Testis (tissue), 3 donors: ENCODE measurements around the gene CTF1. TPM values are rescaled to one million over a fixed set of nuclear protein-coding genes. Genes with fewer than 3 reads are reported as not detected.

Experiments
- DNase-seq: peaks from one replicate; pipeline ENCODE4 v3.0.0-alpha.2; 2019
- H3K27ac ChIP-seq, 2 donors: fragments of 200-600 bp; sonication (generic); one replicate each; pipeline ENCODE4 v1.5.1; 2019
- H3K27me3 ChIP-seq: fragments of 200-600 bp; sonication (generic); one replicate; pipeline ENCODE4 v1.5.1; 2019
- H3K36me3 ChIP-seq: fragments of 200-600 bp; sonication (generic); one replicate; pipeline ENCODE4 v1.5.1; 2017; ENCODE audit warnings: low read depth; ENCODE audit errors: missing control alignments
- H3K4me1 ChIP-seq: fragments of 200-600 bp; sonication (generic); one replicate; pipeline ENCODE4 v1.5.1; 2019
- H3K4me3 ChIP-seq, 2 donors: fragments of 200-600 bp; sonication (generic); one replicate each; pipeline ENCODE4 v1.5.1; 2017 to 2019
- H3K9me3 ChIP-seq: fragments of 200-600 bp; sonication (generic); one replicate; pipeline ENCODE4 v1.5.1; 2017
- POLR2A ChIP-seq: fragments of 450-650 bp; IDR thresholded peaks from one replicate; pipeline ENCODE4 v1.6.1; 2017; ENCODE audit warnings: antibody characterized with exemption, mild to moderate bottlenecking, moderate library complexity
- WGBS, 2 donors: methylation state at CpG; one replicate each; pipeline ENCODE4 v1.1.5; 2018; 5-methylcytosine and 5-hydroxymethylcytosine counted together
- intact Hi-C: fragments of 100-400 bp; cut with DNase I; formaldehyde crosslinking; loops from one replicate; pipeline ENCODE4 v1.15.1; 2023; ENCODE audit warnings: low total_unique reads
- polyA plus RNA-seq: library from polyadenylated mRNA; stranded (reverse); fragments of 350-450 nt; fragmentation: Illumina TruSeq; extraction: RNeasy Lipid Tissue Mini Kit (QIAGEN cat#74804); gene quantifications from one replicate; pipeline ENCODE4 v1.2.3, GENCODE V29; 2014; ENCODE audit warnings: low read depth, low replicate concordance; ENCODE audit not compliant: insufficient read depth
- total RNA-seq, 2 donors: library from RNA; depleted of rRNA; stranded (reverse); fragments of >200 nt; gene quantifications; one replicate each; pipeline ENCODE4 v1.2.3, GENCODE V29; 2016
- TF ChIP-seq, protein P1 (sequence below), 3 experiments: fragments of 450-650 bp in 2 of 3; fragments of 200-600 bp in 1 of 3; sonication (generic) in 1 of 3; IDR thresholded peaks; one replicate each; pipeline ENCODE4 v1.5.1; 2016 to 2019; ENCODE audit warnings: antibody characterized with exemption in 3 of 3, mild to moderate bottlenecking in 2 of 3, moderate library complexity in 1 of 3

The CTF1 gene
- total and polyA plus RNA-seq, 3 donors from 2014 or later, result 5.6 to 9.0 (median 5.9) TPM

DNA sequence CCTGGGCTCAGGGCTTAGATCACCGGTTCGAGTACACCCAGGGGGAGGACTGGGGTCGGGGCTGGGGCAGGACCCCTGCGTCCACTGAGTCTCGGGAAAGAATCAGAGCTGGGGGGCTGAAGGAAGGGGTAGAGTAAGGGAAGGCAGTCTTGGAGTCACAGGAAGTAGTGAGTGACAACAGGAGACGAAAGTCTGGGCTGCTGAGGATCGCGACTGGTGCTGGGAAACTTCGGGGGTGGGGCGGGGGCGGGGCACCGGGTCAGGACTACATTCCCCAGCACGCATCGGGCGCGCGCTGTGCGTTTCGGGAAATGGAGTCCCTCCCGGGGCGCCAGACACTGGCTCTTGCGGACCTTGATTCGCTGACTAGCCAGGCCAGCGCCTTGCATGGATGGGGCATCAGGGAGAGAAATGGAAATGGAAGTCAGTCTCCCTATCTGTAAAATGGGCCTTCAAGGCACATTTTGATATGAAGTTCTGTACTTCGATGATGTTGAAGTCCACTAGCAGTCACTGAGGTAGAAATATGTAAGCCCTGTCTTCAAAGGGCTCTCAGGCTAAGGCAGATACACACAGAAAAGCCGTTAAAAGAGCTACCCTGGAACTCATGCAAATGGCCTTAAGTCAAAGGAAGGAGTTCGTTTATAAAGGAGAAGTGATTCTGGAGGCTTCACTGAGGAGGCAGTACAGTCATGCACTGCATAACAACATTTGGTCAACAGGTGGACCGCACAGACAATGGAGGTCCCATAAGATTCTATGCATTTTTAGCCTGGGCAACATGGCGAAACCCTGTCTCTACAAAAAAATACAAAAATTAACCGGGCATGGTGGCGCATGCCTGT, 697 bp downstream of the CTF1 start:
- no peaks in the 10 kb centered on the region for H3K36me3 ChIP-seq
- 13 to 14% methylated on average over 24 to 31 of the region's 31 CpGs for WGBS, 2 donors
- peaks cover 36% of the 10 kb centered on the region for H3K4me1 ChIP-seq
- peak overlapping the region; percentile 56 to 70 for H3K4me3 ChIP-seq
- TF ChIP-seq POLR2A, result no peak
- TF ChIP-seq, protein P1, sequence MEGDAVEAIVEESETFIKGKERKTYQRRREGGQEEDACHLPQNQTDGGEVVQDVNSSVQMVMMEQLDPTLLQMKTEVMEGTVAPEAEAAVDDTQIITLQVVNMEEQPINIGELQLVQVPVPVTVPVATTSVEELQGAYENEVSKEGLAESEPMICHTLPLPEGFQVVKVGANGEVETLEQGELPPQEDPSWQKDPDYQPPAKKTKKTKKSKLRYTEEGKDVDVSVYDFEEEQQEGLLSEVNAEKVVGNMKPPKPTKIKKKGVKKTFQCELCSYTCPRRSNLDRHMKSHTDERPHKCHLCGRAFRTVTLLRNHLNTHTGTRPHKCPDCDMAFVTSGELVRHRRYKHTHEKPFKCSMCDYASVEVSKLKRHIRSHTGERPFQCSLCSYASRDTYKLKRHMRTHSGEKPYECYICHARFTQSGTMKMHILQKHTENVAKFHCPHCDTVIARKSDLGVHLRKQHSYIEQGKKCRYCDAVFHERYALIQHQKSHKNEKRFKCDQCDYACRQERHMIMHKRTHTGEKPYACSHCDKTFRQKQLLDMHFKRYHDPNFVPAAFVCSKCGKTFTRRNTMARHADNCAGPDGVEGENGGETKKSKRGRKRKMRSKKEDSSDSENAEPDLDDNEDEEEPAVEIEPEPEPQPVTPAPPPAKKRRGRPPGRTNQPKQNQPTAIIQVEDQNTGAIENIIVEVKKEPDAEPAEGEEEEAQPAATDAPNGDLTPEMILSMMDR (IDR thresholded peaks at IDR 0.05), result no peak
- H3K27me3 ChIP-seq, result no peaks in the 10 kb centered on the region
- H3K9me3 ChIP-seq, result no peaks in the 10 kb centered on the region
- H3K27ac ChIP-seq, result peak overlapping the region; percentile 93 to 96
- DNase-seq, result peak; percentile 93
- intact Hi-C loops, result no loop called here

DNA sequence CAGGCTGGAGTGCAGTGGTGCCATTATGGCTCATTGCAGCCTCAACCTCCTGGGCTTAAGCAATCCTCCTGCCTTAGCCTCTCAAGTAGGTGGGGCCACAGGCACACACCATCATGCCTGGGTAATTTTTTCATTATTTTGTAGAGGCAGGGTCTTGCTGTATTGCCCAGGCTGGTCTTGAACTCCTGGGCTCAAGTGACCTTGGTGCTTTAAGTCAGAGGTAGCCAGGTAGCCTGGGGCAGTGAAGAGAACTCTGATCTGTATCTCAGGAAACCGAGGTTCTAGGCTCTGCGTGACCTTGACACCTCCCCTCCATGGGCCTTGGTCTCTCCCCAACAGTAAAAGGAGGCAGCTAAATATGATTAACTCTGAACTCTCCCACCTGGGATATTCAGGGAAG, 3.4 kb downstream of the CTF1 start:
- 73 to 86% methylated on average over 2 of the region's 2 CpGs for WGBS, 2 donors
- intact Hi-C loops, result no loop called here

DNA sequence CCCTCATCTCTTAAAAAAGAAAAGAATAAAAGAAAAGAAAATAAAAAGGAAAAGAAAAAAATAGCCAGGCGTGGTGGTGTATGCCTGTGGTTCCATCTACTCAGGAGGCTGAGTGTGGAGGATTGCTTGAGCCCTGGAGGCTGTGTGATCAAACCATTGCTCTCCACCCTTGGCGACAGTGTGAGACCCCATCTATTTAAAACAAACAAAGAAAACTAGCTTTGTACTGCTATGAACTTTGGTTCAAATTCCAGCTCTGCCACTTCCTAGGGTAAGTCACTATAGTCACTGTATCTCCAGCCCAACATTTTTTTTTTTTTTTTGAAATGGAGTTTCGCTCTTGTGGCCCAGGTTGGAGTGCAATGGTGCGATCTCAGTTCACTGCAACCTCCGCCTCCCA, 4.2 kb downstream of the CTF1 start:
- DNase-seq, result no peak
- no peaks in the 10 kb centered on the region for H3K36me3 ChIP-seq
- TF ChIP-seq, protein P1 (IDR thresholded peaks at IDR 0.05), result no peak
- no peak for TF ChIP-seq POLR2A
- 94% methylated on average over 5 of the region's 5 CpGs for WGBS, 2 donors
- no peaks in the 10 kb centered on the region for H3K9me3 ChIP-seq
- no peaks in the 10 kb centered on the region for H3K27me3 ChIP-seq
- H3K27ac ChIP-seq, result no peak overlapping the region
- intact Hi-C loops, result no loop called here
- peaks cover 28% of the 10 kb centered on the region for H3K4me1 ChIP-seq
- no peak overlapping the region for H3K4me3 ChIP-seq

More for the DNA sequence above, 3.4 kb downstream of the CTF1 start:
- H3K9me3 ChIP-seq, result no peaks in the 10 kb centered on the region
- TF ChIP-seq, protein P1 (IDR thresholded peaks at IDR 0.05), result no peak
- TF ChIP-seq POLR2A, result no peak
- no peaks in the 10 kb centered on the region for H3K36me3 ChIP-seq
- no peak for DNase-seq
- H3K4me3 ChIP-seq, result no peak overlapping the region
- H3K27me3 ChIP-seq, result no peaks in the 10 kb centered on the region
- no peak overlapping the region for H3K27ac ChIP-seq
- H3K4me1 ChIP-seq, result peaks cover 30% of the 10 kb centered on the region

DNA sequence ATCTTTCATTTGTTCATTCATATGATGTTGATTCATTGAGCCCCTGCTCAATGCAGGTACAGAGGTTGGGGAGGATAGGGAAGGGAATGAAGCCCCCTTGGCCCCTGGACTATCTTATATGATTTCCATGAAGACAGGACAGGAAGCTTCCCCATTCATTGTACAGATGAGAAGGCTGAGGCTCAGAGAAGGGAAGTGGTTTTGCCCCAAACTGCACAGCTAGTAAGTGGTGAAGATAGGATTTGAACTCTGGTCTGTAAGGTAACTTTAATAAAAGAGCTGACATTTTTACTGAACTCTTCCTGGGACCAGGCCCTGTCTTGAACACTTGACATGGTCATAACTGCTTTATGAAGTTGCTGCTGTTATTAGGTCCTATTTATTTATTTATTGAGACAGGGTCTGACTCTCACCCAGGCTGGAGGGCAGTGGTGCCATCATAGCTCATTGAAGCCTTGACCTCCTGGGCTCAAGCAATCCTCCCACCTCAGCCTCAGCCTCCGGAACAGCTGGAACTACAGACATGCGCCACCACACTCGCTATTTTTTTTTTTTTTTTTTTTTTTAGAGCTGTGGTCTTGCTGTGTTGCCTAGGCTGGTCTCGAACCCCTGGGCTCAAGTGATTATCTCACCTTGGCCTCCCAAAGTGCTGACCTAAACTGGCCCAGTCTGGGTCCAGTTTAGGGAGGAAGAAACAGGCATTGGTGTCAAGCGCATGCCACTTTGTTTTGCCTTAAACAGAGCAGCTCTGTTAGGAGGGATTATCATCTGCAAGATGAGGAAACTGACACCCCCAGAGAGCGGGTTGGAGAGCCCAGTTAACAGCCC, 5.0 kb downstream of the CTF1 start:
- 10 to 13% methylated on average over 5 to 6 of the region's 6 CpGs for WGBS, 2 donors
- no peak for DNase-seq
- Histone ChIP-seq H3K36me3 (no peaks in the 10 kb centered on the region), H3K9me3 (no peaks in the 10 kb centered on the region), H3K4me3 (peak overlapping the region; percentile 52 to 56), H3K27ac (peak overlapping the region; percentile 27 to 93), H3K27me3 (no peaks in the 10 kb centered on the region), H3K4me1 (peaks cover 21% of the 10 kb centered on the region)
- no peak for TF ChIP-seq POLR2A
- TF ChIP-seq, protein P1 (IDR thresholded peaks at IDR 0.05), result no peak
- intact Hi-C loops, result no loop called here
